Measurements from ENCODE around the gene ARHGEF37.

GRCh38 chr5:149552038-149552494 lies 29.2 kb upstream of the ARHGEF37 start:
- TF ChIP-seq CTCF (IDR thresholded peaks at IDR 0.05; ENCODE audit: low read depth, low read length, poor library complexity, severe bottlenecking) (no peak), EZH2phosphoT487 (IDR thresholded peaks at IDR 0.05; ENCODE audit: borderline replicate concordance, low read length) (no peak)
